HG02870 (cell line): Measurements from ENCODE around the gene ZNF562.

ENCODE experiments used
- ATAC-seq: cut with Tn5 transposase; IDR thresholded peaks from one replicate; pipeline ENCODE4 v1.9.1; 2021; ENCODE audit warnings: mild to moderate bottlenecking, moderate library complexity; ENCODE audit not compliant: unreplicated experiment

The ZNF562 gene

GRCh38 chr19:9645472-9645871 is 29.4 kb downstream of the ZNF562 start:
- no peak for ATAC-seq

- ATAC-seq: no peak
Measured at GRCh38 chr19:9644472-9644871, 30.4 kb downstream of the ZNF562 start.

- ATAC-seq: no peak
Measured at GRCh38 chr19:9641810-9642209, 33.1 kb downstream of the ZNF562 start.

GRCh38 chr19:9640956-9641355 is 33.9 kb downstream of the ZNF562 start:
- no peak for ATAC-seq

- no peak for ATAC-seq
Measured at GRCh38 chr19:9636018-9636417, 38.9 kb downstream of the ZNF562 start.

GRCh38 chr19:9627856-9628255 is 47.0 kb downstream of the ZNF562 start:
- ATAC-seq: no peak

- ATAC-seq: no peak
Measured at GRCh38 chr19:9622531-9622930, 52.4 kb downstream of the ZNF562 start.

- peak; percentile 74 for ATAC-seq
Measured at GRCh38 chr19:9621156-9622037, 53.5 kb downstream of the ZNF562 start, which contains the start of gene ZNF561. TSS of gene ZNF561 (minus strand) at chr19:9621232. CDS start at chr19:9619456, 1,776 bp downstream.

- ATAC-seq: no peak
Measured at GRCh38 chr19:9620842-9621155, 54.1 kb downstream of the ZNF562 start.

- no peak for ATAC-seq
Measured at GRCh38 chr19:9615844-9616243, 59.1 kb downstream of the ZNF562 start.

- no peak for ATAC-seq
Measured at GRCh38 chr19:9610484-9611113, 64.3 kb downstream of the ZNF562 start.

GRCh38 chr19:9608912-9609311 is 66.0 kb downstream of the ZNF562 start:
- ATAC-seq: no peak

GRCh38 chr19:9597027-9597426 is 77.9 kb downstream of the ZNF562 start:
- no peak for ATAC-seq
